HG02759 (cell line): ENCODE results near the gene CWC15.
"Not testable (repeated sequence)": the region's sequence is repeated elsewhere in the genome, so short reads cannot be mapped to it uniquely, and the experiment has no call there.

ENCODE experiments used
- ATAC-seq: cut with Tn5 transposase; IDR thresholded peaks from one replicate; pipeline ENCODE4 v1.9.1; 2021; ENCODE audit warnings: mild to moderate bottlenecking, moderate library complexity; ENCODE audit not compliant: unreplicated experiment

Gene CWC15

DNA sequence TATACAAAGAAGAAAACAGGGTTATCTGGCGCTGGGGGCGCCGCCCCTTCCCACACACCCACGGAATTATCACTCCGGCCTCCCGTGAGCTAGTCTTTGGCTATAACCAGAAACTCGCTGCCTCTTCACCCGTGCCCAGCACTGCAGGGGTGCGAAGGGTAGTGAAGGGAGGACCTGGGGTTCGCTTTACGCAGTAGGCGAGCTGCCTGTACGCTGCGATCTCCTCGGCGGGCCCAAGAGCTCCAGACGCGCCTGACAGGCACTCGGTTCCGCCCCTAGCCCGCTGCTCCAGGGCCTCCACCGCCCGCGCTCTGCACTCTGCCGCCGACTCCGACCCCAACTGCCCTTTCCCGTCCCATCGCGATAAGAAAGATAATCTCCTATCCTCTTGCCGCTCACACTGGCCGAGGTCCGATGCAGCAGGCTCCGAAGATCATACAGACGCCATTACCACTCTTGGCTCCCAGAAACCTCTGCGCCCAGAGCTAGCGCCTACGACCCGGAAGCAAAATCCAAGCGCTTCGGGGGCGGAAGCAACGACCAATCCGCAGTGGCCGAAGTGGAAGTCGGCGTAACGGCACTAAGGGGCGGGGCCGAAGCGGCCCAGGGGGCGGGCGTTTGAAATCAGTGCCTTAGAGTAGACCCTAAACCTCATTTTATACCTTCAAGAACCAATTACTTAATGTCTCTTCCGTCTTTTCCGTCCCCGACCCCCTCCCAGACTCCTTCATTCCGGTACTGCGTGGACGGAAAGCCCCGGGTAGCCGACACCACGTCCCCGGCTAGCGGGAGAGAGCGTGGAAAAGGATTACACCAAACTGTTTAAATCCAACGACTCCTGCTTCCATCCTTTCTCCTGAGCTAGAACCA lies at the start of gene CWC15, which contains the start of gene KDM4D:
TSS of gene CWC15 (minus strand) at position 458 of the 870 bp plus-strand sequence. CDS start 1,371 bp downstream, outside the sequence.
TSS of gene KDM4D (plus strand) at position 611 of the 870 bp plus-strand sequence. CDS start 23,664 bp downstream, outside the sequence.
- peak; percentile 100 for ATAC-seq

DNA sequence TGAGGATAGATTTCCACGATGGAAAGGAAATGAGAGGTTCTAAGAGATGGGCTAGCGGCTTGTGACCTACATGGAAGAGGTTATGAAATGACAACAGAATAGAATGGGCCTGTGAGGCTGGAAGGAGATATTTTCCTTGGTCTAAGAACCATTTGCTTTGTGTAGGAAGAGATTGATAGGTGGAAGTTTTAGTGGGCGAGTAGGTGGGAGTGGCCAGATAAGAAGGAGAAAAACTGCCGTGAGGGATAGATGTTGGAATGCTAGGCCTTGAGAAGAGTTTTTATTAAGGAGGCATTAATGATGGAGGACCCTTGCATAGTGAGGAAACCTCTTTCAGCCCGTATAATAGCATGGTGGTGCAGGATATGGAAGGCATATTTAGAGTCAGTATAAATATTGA lies 48.1 kb upstream of the CWC15 start:
- not testable (repeated sequence) for ATAC-seq

DNA sequence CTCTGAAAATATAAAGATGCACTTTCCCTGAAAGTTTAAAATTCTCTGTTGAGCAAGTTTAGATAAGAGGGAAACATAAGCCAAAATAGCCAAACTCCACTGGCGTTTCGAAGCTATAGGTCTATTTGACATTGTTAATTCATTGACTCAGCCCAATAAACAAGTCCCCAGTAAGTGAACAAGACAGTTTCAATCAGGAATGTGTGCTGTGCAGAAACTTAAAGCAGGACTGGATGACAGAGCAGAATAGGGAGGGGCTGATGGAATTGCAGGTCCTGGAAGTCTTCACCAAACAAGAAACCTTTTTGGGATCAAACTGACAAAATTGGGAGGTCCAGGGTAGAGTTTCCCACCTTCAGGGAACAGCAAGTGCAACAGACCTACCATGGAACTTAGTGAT lies 42.8 kb upstream of the CWC15 start:
- ATAC-seq: no peak

- no peak for ATAC-seq
These were observed 40.9 kb upstream of the CWC15 start for GRCh38 chr11:95014184-95014821.

DNA sequence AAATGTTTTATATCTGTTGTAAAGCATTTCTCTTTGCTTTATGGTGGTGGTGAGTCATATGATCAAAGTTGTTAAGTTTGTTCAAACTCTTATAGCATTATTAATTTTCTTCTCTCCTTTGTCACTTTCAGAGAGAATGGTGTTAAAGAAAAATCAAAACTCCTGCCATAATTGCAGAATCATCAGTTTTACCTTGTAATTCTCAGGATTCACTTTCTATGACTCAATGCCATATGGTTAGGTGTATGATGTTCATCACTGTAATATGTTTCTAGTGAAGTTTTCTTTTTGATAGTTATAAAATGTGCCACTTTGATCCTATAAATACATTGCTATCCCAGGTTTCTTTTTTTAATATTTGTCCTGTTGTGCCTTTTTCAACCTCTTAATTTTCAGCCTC lies 38.0 kb upstream of the CWC15 start:
- no peak for ATAC-seq

GRCh38 chr11:95005642-95006041 lies 32.3 kb upstream of the CWC15 start:
- no peak for ATAC-seq

DNA sequence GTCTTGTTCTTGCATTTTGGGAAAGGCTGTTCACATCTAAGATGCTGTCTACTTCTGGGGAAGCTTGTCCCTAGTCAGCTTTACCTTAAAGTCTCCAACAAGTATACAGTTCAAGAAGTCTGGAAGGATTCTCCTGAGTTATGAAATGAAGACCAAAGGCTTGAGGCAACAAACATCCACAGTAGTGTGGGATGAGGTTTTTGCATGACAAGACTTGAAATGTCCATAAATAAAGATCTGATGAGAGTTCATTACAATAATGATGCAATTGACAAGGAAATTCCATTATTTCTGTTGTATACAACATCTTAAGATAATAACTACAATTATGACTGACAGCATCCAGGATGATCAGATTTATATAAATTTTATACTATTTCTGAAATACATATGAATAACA lies 30.4 kb upstream of the CWC15 start:
- ATAC-seq: no peak

DNA sequence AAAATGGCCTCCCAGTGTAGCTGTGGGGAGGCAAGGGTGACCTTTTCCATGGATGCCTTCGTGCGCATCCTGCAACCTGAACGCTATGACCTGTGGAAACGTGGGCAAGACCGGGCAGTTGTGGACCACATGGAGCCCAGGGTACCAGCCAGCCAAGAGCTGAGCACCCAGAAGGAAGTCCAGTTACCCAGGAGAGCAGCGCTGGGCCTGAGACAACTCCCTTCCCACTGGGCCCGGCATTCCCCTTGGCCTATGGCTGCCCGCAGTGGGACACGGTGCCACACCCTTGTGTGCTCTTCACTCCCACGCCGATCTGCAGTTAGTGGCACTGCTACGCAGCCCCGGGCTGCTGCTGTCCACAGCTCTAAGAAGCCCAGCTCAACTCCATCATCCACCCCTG lies 24.9 kb upstream of the CWC15 start:
- no peak for ATAC-seq

- ATAC-seq: no peak
These were observed 24.1 kb upstream of the CWC15 start for GRCh38 chr11:94997437-94997836.

DNA sequence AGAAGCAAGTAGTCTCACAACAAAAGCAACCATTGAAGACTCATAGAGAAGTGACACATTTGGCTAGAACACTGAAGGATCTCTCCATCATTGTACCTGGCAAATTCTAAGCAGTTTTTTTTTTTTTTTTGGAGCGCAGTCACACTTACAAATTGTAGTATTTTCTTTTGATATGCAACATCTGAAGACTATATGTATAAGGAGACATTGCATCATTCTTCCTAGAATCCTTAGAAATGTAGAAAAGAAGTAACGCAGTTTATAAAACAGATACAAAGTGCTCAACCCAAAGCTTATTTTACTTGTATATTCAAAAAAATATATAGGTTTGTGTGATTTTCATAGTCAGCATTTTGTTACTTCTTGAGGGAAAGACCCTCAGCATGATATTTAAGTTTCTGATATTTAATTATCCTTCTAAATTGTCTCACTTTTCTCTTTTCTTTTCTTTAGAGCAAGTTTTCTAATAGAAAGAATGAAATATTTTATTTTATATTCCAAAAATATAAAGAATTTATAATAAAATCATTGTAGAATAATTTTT lies 20.1 kb upstream of the CWC15 start:
- ATAC-seq: no peak

DNA sequence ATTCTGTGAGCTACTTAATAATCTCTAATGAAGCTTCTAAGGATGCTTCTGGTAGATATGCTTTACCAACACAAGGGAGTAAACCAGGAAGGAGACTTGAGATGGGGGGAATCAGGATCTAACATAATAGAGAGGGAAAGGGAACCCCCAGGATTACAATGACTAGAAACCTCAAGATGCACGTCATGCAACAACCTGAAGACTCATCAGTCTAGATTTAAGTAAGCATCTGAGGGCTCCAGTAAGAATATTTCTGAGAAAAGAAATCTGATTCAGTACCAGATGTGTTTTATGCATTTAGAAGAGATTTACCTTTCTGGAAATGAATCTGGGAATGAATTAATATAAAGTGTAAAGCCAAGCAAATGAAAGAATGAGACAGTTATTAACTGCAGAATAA lies 15.4 kb upstream of the CWC15 start:
- ATAC-seq: no peak

DNA sequence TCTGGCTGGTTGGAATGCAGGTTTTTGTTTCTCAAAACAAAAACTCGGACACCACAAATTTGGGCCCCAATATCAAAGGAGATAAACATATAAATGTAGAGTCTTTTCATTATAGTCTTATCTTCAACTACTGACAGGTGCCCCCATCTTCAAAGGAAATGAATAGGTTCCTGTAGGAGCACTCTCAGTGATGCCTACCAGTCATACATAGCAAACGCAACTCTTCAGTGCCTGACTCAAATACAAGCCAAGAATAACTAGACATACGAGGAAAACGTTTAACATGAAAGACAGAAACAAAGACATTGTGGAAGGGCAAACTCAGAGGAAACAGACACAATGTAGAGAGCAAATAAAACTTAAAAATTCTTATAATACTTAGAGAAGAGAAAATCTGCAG lies 14.0 kb upstream of the CWC15 start:
- ATAC-seq: no peak

- no peak for ATAC-seq
These were observed 2.2 kb upstream of the CWC15 start for GRCh38 chr11:94975599-94975998.

- no peak for ATAC-seq
These were observed 822 bp upstream of the CWC15 start for GRCh38 chr11:94974178-94974577.

- ATAC-seq: no peak
These were observed 657 bp downstream of the CWC15 start for GRCh38 chr11:94972700-94973098.

GRCh38 chr11:94968334-94968958 lies 4.9 kb downstream of the CWC15 start:
- ATAC-seq: no peak

DNA sequence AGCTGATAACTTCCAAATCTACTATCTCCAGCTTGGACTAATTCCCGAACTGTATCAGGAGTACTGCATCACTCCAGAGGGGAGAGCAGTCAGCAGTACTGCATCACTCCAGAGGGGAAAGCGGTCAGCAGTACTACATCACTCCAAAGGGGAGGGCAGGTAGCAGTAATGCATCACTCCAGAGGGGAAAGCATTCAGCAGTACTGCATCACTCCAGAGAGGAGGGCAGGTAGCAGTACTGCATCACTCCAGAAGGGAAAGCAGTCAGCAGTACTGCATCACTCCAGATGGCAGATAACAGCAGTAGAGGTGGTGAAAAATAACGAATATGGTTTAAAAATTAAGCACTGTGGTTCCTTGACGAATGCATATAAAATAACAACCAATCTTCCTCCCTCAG lies 8.4 kb downstream of the CWC15 start:
- no peak for ATAC-seq

GRCh38 chr11:94961255-94961654 lies 12.1 kb downstream of the CWC15 start:
- ATAC-seq: no peak

- no peak for ATAC-seq
These were observed 12.9 kb downstream of the CWC15 start for GRCh38 chr11:94960488-94960887.

- no peak for ATAC-seq
These were observed 14.2 kb downstream of the CWC15 start for GRCh38 chr11:94959179-94959578.

DNA sequence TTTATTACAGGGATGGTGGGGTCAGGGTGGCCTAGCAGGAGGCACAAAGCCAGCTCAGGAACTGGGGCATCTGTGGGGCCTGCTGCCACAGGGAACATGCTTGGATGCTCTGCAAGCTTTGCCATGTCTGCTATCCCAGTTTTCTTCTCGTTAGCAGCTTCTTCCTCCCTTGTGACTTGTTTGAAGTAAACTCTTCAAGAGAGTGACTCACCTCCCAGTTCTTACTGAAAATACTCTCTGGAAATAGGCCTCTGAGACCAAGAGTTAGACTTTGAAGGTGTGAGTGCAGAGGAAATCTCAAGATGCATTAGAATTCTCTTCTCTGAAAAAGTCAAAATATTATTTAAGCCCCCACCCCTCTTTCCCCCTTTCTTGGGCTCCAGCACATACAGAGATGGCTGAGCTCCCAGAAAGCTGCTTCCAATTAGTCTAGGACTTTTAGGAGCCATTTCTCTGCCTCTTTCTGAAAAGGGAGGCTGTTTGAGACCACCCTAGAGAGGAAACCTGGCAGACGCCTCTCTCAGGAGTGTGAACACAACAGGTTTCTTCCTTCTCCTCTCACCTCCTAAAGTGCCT lies 15.1 kb downstream of the CWC15 start:
- no peak for ATAC-seq
